Fibroblast of the aortic adventitia (primary cell): Measurements from ENCODE around the gene PODXL2. TPM values are rescaled to one million over a fixed set of nuclear protein-coding genes. Genes with fewer than 3 reads are reported as not detected.
"Not testable (repeated sequence)": the region's sequence is repeated elsewhere in the genome, so short reads cannot be mapped to it uniquely, and the experiment has no call there.

Experiments
- DNase-seq: peaks from one replicate; pipeline ENCODE4 v3.0.0-alpha.2; 2010; ENCODE audit warnings: low read depth
- H3K4me3 ChIP-seq: 2 replicates; pipeline ENCODE4 v1.5.1; 2011; ENCODE audit warnings: low read depth, mild to moderate bottlenecking, control low read depth, low read length, moderate library complexity
- total RNA-seq: library from RNA; depleted of rRNA; stranded (reverse); fragments of >200 nt; gene quantifications from 2 replicates; pipeline ENCODE4 v1.2.3, GENCODE V29; 2012; ENCODE audit warnings: low replicate concordance
- TF ChIP-seq, protein P1 (sequence below): IDR thresholded peaks from 2 replicates; pipeline ENCODE4 v1.5.1; 2011; ENCODE audit warnings: mild to moderate bottlenecking, low read length, control low read depth, inconsistent platforms; ENCODE audit not compliant: insufficient read depth

PODXL2 gene
- total RNA-seq, 1 donor, result 1.3 TPM

DNA sequence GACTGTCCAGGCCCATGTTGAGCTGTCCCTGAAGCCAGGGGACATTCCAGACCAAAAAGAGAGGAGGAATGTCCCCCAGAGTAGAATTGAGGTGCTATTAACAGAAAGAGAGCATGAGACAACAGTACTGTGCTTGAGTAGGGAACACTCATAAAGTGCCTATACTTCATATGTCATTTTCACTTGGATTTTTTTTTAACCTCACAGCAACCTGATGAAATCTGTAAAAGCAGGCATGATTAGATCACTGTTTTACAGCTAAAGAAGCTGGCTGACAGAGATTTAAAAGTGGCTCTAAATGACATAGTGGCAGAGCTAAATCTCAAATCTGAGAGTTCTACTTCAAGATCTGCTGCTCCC, 18.8 kb downstream of the PODXL2 start:
- TF ChIP-seq, protein P1, sequence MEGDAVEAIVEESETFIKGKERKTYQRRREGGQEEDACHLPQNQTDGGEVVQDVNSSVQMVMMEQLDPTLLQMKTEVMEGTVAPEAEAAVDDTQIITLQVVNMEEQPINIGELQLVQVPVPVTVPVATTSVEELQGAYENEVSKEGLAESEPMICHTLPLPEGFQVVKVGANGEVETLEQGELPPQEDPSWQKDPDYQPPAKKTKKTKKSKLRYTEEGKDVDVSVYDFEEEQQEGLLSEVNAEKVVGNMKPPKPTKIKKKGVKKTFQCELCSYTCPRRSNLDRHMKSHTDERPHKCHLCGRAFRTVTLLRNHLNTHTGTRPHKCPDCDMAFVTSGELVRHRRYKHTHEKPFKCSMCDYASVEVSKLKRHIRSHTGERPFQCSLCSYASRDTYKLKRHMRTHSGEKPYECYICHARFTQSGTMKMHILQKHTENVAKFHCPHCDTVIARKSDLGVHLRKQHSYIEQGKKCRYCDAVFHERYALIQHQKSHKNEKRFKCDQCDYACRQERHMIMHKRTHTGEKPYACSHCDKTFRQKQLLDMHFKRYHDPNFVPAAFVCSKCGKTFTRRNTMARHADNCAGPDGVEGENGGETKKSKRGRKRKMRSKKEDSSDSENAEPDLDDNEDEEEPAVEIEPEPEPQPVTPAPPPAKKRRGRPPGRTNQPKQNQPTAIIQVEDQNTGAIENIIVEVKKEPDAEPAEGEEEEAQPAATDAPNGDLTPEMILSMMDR, result no peak
- DNase-seq, result no peak

GRCh38 chr3:127650236-127650635, 21.3 kb downstream of the PODXL2 start:
- TF ChIP-seq, protein P1, result no peak
- DNase-seq, result no peak
- no peak overlapping the region for H3K4me3 ChIP-seq

More for the DNA sequence above, 18.8 kb downstream of the PODXL2 start:
- no peak overlapping the region for H3K4me3 ChIP-seq

DNA sequence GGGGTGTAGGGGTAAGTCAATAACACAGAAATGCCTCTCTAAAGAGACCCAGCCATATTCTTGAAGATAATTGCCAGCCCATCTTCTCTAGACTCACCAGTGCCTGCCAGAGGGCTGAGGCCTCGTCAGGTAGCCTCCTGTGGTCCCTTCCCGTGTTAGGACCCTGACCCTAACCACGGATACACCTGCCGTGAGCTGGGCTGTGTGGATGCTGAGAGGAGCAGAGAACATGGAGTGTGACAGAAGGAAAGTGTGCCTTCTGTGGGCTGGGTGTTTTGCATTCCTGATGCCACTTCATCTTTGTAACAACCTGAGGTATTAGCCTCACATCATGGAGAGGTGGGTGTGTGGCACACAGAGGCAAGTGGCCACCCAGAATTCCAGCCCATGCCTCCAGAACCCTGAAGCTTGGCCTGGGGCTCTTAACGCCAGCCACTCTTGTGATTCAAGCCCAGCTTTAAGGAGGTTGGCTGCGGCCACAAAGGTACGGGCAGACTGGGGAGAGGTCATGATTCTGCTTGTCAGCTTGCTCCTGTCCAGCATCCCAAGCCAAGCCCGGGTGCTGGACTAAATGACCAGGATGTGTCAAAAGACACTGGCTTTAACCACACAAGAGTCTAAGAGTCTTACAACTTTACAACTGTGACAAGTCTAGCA, 22.7 kb downstream of the PODXL2 start:
- DNase-seq, result no peak
- no peak overlapping the region for H3K4me3 ChIP-seq
- TF ChIP-seq, protein P1, result no peak

GRCh38 chr3:127652246-127652995, 23.4 kb downstream of the PODXL2 start:
- TF ChIP-seq, protein P1, result peak; percentile 87
- peak; percentile 67 for DNase-seq
- no peak overlapping the region for H3K4me3 ChIP-seq

DNA sequence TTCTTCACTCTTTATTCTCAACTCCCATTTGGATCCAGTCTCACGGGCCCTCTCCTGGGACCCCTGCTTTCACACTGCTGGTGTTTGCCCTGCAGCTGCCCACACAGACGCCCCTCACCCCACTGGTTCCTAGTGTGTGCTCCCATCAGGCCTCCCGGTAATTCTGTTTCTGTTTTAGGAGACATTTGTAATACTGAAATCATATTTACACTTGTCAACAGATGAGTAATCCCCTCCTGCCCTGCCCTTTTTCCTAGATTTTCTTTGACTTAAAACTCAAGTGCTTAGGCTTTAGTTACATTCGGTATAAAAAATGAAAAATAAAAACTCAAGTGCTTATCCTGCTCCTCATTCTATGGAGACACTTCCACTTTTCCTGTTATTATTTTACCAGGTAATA, 25.4 kb downstream of the PODXL2 start:
- H3K4me3 ChIP-seq, result no peak overlapping the region
- DNase-seq, result no peak
- TF ChIP-seq, protein P1, result no peak

- not testable (repeated sequence) for DNase-seq, H3K4me3 ChIP-seq
These were observed 26.0 kb downstream of the PODXL2 start for GRCh38 chr3:127654993-127655392.

DNA sequence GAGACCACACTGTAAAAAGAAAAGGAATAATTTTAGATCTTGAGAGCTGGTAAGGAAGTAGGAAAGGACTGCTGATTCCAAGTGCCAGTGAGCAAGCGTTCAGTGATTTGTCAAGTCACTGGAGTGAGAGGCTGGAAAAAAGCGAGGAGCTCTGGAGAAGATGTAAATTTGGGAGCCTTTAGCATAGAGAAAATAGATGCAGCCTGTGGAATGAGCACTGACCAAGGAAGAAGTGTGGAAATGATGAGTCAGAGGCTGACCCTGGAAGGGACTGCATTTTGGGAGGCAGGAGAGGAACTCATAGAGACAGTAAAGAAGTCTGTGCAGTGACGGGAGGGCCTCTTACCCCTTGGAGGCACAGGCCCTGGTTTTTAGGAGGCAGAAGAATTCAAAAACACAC, 26.7 kb downstream of the PODXL2 start:
- TF ChIP-seq, protein P1, result no peak
- no peak overlapping the region for H3K4me3 ChIP-seq
- DNase-seq, result peak; percentile 77
